ENCODE data around the gene NTSR2.
"Not testable (repeated sequence)": the region's sequence is repeated elsewhere in the genome, so short reads cannot be mapped to it uniquely, and the experiment has no call there.

NTSR2 gene

GRCh38 chr2:11679486-11680181 is 9.6 kb upstream of the NTSR2 start:
- no peak for DNase-seq (ENCODE audit: low read depth in 2 of 2)

DNA sequence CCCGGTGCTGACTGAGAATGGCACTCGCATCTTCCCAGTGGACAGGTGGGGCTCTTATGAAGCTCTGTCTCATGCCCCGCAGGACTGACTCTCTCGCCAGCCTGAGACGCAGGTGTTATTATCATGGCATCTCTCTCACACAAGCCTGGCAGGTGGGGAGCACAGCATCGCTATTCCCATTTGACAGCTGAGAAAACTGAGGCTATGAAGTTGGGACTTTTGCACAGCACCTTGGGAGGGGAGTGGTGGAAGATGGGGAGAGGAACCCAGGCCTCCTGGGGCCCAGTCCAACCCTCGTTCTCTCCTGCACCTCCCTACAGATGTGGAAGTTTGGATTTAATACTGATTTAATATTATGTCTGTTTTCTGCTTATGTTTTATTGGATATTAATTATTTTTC is 9.0 kb upstream of the NTSR2 start:
- no peak for DNase-seq (ENCODE audit: low read depth in 2 of 2)

DNA sequence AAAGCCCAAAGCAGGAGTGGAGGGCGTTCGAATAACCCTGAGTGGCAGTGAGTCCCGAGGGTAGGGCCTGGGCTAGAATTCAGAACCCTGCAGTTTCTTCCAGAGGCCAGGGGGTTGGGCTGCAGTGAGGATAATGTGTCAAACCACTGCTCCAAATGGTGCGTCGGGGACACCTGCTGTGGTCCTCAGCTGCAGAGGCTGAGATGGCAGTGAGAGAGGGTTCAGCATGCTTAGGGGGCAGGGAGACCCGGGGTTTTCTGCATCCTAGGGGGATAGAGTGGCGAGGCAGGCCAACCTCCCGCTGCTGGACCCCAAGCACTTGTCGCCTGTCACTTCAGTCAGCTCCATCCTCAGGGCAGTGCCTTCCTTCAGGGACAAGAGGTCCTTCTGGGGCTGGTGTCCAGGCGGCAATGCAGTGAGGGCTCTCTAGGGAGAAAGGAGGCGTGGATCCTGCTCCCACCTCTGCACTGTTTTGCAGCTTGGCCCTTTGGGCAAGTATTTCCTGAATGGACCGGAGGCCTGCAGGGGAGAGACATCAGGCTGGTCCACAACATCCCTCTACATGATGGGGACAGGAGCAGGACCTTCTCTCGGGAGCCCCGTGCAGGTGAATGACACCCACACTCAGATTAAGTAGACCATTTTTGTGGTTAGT is 8.4 kb upstream of the NTSR2 start:
- DNase-seq (ENCODE audit: low read depth in 2 of 2): no peak

GRCh38 chr2:11677136-11678055 is 7.4 kb upstream of the NTSR2 start:
- DNase-seq (ENCODE audit: low read depth in 2 of 2): no peak

- DNase-seq (ENCODE audit: low read depth in 2 of 2): no peak
Observed at GRCh38 chr2:11676640-11677039, 6.6 kb upstream of the NTSR2 start.

GRCh38 chr2:11675423-11676112 is 5.6 kb upstream of the NTSR2 start:
- no peak for DNase-seq (ENCODE audit: low read depth in 2 of 2)

DNA sequence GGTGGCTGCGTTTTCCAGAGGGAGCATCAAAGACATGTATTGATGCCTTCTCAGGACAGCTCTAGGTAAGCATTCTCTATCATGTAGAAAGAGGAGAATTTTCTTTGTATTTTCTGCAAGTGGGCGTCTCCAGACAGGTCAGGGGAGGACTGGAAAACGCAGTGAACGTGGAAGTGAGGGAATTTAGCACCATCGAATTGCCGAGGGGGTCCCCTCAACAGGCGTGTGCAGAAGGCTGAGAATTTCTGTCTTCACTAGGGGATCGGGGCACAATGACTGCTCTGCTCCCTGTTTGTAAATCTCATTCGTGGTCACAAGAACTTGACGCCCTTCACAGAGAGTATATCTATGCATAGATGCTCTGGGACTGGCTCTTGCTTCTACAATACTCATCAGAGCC is 5.0 kb upstream of the NTSR2 start:
- no peak for DNase-seq (ENCODE audit: low read depth in 2 of 2)

DNA sequence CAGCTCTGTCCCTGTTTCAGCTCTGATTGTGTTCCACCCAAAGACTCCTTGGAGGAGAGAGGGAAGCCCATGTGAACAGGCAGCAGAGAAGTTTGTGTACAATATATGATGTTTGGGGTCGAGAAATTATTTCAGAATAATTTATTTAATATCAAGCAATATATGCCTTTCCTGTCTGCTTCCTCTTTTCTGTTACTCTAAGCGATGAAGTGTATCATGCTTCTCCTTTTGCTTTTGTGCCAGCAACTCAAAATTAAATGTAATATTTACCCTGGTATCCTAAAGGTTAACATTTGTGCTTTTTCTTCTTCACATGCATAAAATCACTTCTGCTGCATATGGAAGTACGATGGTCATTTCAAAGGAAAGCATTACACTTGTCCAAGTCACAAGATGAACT is 2.4 kb upstream of the NTSR2 start:
- no peak for DNase-seq (ENCODE audit: low read depth in 2 of 2)

DNA sequence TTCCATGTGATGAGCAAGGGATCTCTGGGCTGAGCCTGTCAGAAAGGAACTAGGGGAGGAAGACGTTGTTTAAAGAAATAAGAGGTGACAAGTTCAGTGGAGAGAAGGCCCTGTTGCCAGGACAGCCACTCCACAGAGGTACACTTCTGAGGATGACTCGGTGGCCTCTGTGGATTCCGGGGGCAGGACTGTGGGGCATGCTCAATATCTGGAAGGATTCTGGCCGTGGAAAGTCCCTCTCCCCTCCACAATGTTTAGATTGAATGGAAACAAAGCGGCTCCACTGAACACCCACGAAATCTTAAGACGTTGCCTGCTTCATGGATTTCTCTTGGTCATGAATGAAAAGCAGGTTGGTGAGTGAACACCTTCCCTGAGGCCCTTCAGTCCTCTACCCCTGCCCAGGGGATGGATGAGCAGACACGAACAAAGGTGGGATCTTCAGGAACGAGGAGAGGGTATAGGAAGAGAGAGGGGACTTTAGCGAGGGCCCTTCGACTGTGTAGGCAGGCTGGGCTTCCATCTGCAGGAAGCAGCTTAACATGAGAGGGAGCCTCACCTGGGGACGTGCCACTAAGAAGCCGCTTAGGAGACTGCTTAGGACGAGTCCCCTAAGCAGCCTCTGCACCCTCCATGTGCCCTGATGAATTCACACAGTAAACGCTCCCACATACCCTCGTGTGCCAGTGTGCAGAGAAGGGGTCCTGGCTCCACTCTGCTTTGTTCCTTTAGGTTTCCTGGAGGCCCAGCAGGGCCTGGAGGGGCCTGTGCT is 1.9 kb downstream of the NTSR2 start:
- DNase-seq (ENCODE audit: low read depth in 2 of 2): no peak

DNA sequence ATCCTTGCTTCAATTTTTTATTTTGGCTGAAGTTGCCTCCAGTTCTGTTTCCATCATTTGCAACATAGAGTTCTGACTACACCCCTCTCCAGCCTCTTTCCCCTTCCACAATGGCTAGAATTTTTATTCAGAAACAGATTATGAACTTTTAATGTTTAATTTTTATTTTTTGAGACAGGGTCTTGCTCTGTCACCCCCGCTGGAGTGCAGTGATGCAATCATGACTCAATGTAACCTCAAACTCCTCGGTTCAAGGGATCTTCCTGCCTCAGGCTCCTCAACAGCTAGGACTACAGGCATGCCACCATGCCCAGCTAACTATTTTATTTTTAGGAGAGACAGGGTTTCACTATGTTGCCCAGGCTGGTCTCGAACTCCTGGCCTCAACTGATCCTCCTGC is 2.8 kb downstream of the NTSR2 start:
- no peak for DNase-seq (ENCODE audit: low read depth in 2 of 2)

DNA sequence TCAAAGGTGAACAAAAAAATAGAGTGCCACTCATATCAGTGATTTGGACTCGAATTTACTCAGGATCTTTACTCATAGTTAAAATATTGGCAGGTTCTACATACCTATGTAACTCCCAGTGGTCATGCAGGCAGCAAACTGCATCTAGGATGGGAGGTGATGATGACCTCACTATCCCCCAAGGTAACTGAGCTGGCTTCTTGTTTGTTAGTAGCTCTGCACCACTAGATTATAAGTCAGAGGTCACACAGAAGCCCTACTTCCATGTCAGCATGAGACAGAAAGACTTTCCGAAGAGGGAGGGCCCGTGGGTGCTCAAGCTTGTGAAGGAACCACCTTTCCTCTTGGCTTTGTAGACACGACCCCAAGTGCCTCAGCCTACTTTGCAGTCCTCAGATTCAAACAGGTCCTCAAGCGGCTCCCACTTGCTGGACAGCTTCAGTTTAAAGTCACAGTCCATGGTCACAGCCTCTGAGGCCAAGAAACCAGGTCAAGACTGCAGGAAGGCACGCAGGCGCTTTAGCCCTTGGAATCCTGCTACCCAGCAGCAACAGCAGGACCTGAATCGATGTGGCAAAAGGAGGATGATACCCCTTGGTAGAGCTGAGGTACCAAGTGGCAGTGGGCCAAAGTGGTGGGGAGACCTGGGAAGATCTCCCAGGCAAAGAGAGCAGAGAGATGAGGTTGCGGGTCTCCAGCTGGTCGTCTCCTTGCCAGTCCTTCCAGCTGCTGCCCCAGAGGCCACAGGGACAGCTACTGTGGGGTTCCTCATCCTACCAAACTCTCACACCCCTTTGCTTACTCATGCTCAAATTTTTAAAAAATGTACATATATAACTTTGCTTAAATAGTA is 4.3 kb downstream of the NTSR2 start:
- no peak for DNase-seq (ENCODE audit: low read depth in 2 of 2)

DNA sequence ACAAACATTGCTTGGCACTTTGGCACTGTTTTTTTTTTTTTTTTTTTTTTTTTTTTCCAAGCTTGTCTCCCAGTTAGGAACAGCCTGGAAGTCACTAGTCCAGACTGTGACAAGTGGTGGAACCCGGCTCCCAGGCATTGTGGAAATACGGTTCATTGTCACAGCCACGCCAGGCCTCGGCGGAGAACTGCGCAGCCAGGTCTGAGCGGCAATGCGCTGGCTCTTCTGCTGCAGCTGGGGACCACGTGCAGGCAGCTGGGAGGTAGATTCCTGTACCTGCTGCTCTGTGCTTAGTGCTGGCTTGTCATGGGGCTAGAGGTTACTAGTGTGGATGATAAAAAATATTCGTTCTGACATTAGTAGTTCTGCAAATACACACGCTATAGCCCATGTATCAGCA is 5.0 kb downstream of the NTSR2 start:
- no peak for DNase-seq (ENCODE audit: low read depth in 2 of 2)

- no peak for DNase-seq (ENCODE audit: low read depth in 2 of 2)
Observed at GRCh38 chr2:11663427-11663826, 6.6 kb downstream of the NTSR2 start.

DNA sequence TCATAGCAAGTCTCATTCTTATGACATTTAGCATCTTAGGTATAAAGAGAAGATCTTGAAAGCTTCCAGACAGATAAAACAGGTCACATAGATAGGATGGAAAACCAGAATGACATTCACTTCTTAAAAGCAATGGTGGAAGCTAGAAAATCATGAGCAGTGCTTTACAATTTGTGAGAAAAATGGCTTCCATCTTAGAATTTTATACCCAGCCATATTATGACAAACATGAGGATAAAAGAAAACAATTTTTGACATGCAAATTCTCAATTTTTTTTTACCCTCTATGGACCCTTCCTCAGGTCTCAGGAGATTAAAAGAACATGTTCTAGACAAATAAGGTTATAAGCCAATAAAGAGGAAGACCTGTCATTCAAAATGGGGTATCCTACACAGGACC is 7.1 kb downstream of the NTSR2 start:
- no peak for DNase-seq (ENCODE audit: low read depth in 2 of 2)

DNA sequence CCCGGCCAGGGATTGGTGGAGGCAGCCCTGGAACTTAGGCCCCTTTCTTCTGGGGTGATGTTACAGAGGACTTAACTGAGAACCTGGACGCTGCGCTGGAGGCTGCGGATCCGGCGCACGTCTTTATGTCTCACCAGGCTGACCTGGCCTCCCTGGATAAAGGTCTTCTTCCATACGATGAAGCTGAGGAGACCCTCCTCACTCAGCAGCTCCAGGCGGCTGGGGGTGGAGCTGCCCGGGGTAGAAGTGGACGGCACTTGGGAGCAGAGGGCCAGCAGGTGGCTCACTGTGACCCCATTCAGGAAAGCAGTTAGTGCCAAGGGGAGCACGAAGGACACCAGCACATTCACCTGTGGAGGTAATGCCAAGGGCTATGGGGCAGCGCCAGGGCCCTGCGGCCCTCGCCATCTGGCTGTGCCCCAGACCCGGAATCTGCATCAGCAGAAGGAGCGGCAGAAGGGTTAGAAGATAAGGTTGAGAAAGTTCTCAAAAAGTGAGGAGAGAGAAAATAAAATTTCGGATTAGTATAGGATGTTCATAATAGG is 8.0 kb downstream of the NTSR2 start:
- no peak for DNase-seq (ENCODE audit: low read depth in 2 of 2)

- DNase-seq (ENCODE audit: low read depth in 2 of 2): not testable (repeated sequence)
Observed at GRCh38 chr2:11660396-11660795, 9.6 kb downstream of the NTSR2 start.

GRCh38 chr2:11659851-11660250 is 10.1 kb downstream of the NTSR2 start:
- DNase-seq (ENCODE audit: low read depth in 2 of 2): no peak

DNA sequence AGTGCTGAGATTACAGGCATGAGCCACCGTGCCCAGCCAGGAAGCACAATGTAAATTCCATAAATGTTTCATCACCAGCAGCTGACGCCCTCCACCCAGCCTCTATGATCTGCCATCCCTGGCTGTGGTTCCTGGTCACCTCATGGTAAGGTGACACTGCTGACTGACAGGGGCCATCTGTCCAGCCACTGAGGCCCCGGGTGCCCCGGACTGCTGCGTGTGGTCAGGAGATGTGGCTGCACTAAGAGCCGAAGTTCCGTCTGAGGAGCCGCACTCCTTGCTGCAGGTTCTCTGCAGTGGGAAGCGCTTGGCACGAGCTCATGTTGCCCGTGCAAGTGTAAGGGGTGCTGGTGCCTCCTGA is 10.9 kb downstream of the NTSR2 start:
- no peak for DNase-seq (ENCODE audit: low read depth in 2 of 2)

DNA sequence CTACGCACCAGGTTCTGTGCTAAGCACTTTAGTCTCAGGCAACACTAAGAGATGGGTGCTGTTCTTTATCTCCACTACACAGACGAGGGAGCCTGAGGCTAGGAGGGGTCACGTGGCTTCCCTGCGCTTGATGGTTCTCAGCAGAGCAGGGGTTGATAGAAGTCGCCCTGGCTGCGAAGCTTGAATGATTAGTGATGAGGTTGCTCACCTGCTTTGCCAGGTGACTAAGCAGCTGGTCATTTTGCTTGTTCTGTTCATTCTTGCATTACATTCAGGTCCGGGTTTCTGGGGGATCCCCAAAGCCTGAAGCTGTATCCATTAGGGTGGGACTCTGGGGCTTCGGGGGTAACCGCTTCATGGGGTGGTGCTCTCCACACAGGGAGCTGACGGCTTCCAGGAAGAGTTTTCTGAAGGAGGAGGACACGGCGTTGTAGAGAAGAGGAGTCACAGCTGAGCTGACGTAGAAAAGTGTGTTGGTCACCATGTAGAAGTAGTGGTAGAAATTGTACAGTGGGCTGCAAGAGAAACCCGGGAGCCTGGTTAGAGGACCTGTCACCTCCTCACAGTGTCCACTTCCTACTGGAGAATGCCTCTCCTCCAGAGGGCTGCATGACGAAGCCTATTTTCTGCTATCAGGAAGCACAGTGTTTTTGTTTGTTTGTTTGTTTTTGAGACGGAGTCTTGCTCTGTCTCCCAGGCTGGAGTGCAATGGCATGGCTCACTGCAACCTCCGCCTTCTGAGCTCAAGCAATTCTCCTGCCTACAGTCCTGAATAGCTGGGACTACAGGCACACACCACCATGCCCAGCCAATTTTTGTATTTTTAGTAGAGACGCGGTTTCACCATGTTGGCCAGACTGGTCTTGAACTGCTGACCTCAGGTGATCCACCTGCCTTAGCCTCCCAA is 11.5 kb downstream of the NTSR2 start:
- DNase-seq (ENCODE audit: low read depth in 2 of 2): no peak

All from stimulated activated CD8-positive, alpha-beta memory T cell treated with anti-CD3 and anti-CD28 coated beads, Interleukin-2, amount 100 ng/mL, for 1 hour (primary cell).